Measurements from ENCODE around the gene EHBP1L1. TPM values are rescaled to one million over a fixed set of nuclear protein-coding genes. Genes with fewer than 3 reads are reported as not detected.

The EHBP1L1 gene
- total RNA-seq, 1 donor from 2014 or later, result 52.6 TPM

- ATAC-seq, result peak; percentile 88
Measured at GRCh38 chr11:65546217-65546958, 29.5 kb upstream of the EHBP1L1 start.

DNA sequence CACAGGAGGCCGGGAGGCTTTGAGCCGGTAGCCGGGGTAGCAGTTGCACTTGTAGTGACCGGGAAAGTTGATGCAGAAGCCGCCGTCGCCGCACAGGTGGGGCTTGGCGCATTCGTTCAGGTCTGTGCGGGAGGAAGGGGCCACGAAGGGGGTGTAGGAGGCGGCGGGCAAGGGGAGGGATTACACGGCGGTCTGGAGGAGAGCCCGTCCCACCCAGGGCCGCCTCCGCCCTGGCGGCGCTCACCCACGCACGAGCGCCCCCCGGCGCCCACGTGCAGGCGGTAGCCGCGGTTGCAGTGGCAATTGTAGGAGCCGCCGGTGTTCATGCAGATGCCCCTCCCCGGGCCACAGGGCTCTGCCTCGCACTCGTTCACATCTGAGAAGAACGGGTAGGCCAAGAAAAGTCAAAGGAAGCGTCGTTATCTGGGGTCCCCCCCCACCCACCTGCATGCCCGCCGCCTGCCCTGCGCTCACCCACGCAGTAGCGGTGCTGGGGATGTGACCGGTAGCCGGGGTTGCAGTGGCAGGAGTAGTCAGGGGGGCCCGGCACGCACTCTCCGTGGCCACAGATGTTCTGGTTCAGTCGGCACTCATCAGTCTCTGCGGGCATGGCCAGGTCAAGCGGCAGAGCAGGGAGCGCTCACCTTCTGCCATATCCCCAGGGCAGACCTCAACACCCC is 28.3 kb upstream of the EHBP1L1 start:
- ATAC-seq, result no peak

GRCh38 chr11:65548395-65548794 is 27.5 kb upstream of the EHBP1L1 start:
- no peak for ATAC-seq

DNA sequence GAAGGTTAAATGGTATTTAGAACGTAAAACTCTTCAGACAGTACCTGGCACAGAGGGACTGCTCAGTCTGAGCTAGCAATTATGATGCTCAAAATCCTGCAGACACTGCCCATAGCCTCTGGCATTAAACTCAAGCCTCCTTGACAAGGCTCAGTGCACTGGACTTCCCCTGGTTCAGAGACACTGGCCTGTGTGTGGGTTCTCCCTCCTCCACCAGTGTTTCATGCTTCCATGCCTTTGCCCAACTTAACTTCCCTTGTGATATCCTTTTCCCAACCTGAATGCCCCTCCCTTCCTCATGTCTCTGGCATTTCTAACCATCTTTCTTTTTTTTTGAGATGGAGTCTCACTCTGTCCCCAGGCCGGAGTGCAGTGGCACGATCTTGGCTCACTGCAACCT is 26.8 kb upstream of the EHBP1L1 start:
- no peak for ATAC-seq

GRCh38 chr11:65551572-65552387 is 24.1 kb upstream of the EHBP1L1 start:
- ATAC-seq, result peak; percentile 55

DNA sequence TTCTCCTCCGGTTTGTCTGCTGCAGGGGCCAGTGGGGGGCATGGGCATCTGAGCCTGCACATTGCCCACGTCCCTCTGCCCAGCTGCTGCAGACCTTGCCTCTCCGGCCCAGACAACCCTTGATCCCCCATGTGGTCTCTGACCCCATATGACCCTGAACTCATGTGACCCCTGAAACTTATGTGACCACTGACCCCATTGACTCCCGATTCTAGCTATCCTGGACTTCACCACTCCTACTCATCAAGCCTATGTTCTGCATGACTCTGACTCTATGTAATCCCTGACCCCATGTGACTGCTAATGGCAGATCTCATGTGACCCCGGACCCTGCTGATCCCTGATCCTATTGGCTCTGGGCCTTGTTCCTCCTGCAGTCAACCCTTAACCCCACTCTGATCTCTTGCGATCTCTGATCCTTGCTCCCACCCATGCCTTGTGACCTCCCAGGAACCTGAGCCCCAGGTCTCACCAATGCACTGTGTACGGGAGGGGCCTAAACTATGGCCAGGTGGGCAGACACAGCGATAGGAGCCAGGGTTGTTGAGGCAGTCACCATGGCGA is 23.4 kb upstream of the EHBP1L1 start:
- ATAC-seq, result no peak

DNA sequence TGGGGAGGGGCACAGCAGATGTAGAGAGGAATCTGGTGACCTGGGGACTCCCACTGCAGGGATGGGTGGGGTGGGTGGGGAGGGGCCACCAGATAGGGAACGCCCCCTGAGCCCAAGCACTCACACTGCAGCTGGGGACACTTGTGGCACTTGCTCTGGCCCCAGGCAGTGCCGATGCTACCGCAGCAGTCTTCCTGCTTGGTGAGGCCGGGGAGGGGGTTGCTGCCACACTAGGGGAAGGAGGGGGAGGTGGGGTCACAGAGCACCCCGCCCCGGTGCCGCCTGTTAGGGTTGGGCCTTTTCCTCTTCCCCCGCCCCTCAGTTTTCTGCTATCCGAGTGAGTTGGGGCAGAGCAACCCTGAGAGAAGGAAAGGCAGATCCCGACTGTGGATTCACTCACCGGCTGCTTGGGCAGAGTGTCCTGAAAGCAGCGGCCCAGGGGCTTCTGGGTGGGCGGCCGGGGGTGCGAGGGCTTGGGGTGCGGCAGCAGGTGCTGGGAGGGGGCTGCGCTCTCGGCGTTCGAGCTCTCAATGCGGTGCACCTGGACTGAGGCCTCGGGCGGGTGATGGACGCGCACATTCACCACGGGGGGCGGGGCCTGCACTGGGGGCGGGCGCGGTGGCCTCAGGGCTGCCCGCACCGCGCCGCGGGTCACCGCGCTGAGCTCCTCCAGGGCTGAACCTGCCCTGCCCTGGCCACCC is 22.4 kb upstream of the EHBP1L1 start:
- no peak for ATAC-seq

DNA sequence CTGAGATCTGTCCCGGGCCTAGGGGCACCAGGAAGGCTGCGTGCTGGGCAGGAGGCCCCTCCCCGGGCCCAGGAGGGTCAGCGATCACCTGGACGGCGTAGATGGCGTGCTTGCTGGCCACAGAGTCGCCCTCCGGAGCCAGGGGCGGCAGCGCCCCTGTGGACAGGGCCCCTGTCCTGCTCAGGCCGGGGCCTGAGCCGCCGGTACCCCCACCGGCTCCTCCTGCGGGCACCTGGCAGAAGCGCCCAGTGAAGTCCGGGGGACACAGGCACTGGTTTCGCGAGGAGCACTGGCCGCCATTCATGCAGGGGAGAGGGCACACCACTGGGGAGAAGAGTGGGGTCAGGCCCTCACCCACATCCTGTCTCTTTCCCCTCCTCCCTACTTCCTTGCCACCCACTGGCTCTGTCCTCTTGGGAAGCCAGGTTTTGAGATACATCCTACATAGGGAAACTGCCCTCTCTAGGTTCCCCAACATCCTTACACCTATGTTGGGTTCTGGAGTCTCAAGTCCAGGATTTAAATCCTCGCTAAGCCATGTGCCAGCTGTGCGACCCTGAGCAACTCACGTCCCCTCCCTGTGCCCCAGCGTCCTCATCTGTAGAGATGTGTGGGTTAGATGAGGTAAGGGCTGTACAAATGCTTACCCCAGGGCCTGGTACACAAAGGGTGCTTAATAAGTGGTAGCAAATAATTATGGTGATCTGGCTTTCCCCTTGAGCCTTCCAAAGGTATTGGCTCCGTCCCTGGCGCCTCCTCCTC is 21.6 kb upstream of the EHBP1L1 start:
- no peak for ATAC-seq

GRCh38 chr11:65554842-65555430 is 20.9 kb upstream of the EHBP1L1 start:
- ATAC-seq, result no peak

- peak; percentile 47 for ATAC-seq
Measured at GRCh38 chr11:65555693-65556231, 20.1 kb upstream of the EHBP1L1 start.

GRCh38 chr11:65556470-65557279 is 19.2 kb upstream of the EHBP1L1 start:
- ATAC-seq, result no peak

DNA sequence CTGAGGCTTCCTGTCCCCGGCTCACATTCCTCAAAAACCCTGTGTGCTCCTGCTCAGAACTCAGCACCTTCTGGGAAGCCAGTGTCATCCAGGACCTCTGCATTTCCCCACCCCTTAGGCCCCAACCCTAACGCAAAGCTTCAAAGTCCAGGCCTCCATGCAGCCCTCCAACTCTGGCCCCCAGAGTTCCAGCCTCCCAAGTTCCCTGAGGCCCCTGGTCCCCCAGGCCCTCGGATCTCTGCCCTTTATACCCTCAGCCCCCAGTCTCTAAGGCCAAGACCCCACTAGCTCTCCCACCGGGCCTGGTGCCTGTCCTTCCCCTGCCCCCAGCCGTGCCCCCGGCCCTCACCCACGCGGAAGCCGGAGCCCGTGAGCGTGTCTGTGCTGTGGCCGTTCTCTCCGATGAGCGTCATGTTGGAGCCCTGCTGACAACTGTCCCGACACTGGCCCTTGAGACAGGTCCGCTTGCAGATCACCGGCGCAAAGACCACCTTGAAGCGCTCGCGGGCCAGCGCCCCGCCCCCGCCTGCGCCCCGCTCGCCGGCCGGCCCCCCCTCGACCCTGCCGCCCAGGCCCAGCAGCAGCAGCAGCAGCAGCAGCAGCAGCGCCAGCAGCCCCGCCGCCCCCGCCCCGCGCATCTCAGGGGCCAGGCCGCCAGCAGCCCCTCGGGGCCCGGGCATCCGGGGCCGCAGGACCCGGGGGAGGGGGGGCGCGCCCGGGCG is 18.4 kb upstream of the EHBP1L1 start:
- ATAC-seq, result no peak

- peak; percentile 49 for ATAC-seq
Measured at GRCh38 chr11:65558002-65558929, 17.6 kb upstream of the EHBP1L1 start, which contains the start of gene LTBP3. LTBP3 (minus strand) TSS chr11:65558359; CDS start chr11:65557959, 400 bp downstream.

- ATAC-seq, result no peak
Measured at GRCh38 chr11:65558930-65559509, 16.8 kb upstream of the EHBP1L1 start.

- no peak for ATAC-seq
Measured at GRCh38 chr11:65559535-65559934, 16.3 kb upstream of the EHBP1L1 start.

GRCh38 chr11:65559951-65560537 is 15.8 kb upstream of the EHBP1L1 start:
- peak; percentile 20 for ATAC-seq

All from esophagus mucosa (tissue), 1 donor.